Activated CD8-positive, alpha-beta memory T cell treated with anti-CD3 and anti-CD28 coated beads, Interleukin-2, amount 50 U/mL, for 48 hours (primary cell): ENCODE measurements around the gene ARSJ.
"Not testable (repeated sequence)": the region's sequence is repeated elsewhere in the genome, so short reads cannot be mapped to it uniquely, and the experiment has no call there.

Source experiments
- DNase-seq: peaks from one replicate; pipeline ENCODE4 v3.0.0-alpha.2; 2020

The ARSJ gene

DNA sequence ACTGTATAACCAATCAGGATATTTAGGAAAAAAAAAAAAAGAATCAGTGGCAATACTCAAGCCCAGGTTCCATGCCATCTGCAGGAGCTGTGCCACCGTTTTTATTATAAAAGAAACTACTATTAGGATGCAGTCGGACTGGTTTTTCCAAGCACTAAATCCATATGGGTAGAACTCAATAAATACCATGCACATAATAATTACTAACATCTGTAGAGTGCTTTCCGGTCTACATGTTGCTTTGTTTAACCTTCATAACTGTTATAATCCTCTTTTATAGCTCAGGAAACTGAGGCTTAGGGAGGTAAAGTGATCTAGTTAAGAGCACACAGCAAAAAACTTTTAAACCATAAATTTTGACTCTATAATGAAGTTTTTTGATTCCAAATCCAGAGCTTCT is 24.0 kb downstream of the ARSJ start:
- no peak for DNase-seq

GRCh38 chr4:113953888-113954287 is 25.6 kb downstream of the ARSJ start:
- DNase-seq = no peak

- DNase-seq = no peak
These were observed 26.9 kb downstream of the ARSJ start for GRCh38 chr4:113952452-113953029.

GRCh38 chr4:113951263-113951662 is 28.2 kb downstream of the ARSJ start:
- DNase-seq = no peak

GRCh38 chr4:113950207-113950606 is 29.2 kb downstream of the ARSJ start:
- DNase-seq = no peak

DNA sequence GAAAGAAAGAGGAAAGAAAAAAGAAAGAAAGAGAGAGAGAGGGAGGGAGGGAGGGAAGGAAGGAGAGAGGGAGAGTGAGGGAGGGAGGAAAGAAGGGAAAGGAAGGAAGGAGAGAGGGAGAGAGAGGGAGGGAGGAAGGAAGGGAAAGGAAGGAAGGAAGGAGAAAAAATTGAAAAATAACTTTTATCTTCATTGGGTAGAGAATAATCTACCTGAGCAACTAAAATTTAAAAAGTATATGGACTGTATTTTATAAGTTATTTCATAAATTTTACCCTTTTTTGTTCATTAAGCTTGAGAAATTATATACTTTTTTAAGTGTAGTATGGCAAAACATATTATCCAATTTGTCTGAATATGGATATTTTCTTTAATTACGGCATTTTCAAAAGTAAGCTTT is 32.0 kb downstream of the ARSJ start:
- DNase-seq = no peak

DNA sequence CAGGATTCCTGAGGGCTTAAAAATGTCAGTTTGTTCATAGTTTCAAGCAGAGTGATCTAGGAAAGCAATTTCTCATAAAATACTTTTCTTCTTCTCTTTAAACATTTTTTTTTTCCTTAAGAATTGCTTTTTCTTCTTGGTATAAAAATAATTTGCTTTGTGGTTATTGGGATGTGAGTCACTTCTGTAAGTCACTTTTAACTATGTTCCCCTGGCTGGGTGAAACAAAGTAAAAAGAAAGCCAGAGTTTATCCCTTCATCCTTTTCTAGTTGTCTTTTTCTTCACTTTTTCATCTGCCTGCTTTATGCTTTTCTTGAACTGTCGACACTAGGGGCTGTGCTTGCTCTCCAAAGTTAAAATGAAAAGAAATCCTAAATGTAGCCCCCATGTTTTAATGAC is 33.5 kb downstream of the ARSJ start:
- no peak for DNase-seq

DNA sequence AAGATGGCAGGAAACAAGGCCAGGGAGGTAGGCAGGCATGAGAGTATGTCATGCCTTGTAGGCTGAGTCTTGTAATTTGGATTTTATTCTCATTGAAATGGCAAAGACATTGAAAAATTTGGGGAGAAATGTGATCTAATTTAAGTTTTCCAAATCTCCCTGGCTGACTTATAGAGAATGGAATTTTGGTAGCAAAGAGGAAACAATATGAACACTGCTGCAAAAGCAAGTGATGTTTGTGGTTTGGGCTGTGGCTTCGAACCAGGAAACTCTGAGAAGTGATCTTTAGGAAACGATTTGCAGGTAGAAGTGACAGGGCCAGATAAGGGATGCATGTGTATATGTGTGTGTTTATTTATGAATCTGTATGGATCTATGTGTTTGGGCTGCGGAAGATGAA is 35.6 kb downstream of the ARSJ start:
- no peak for DNase-seq

DNA sequence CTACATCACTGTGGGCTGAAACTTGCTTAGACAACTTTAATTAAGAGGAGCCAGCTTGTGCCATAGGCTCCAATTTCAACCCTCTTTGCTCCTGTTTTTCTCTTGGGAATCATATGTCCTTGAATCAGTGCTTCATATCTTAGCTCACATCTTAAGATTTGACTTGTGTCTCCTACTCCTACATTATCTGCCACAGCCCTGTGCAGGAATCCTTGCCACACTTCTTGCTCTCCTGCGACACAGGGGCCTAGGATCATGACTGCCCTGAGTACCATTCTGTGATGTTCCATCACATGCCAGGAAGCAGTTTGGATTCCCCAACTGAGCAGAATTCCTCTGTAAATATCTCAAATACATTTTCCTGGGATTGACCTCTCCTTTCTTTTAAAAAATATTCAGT is 36.4 kb downstream of the ARSJ start:
- no peak for DNase-seq

DNA sequence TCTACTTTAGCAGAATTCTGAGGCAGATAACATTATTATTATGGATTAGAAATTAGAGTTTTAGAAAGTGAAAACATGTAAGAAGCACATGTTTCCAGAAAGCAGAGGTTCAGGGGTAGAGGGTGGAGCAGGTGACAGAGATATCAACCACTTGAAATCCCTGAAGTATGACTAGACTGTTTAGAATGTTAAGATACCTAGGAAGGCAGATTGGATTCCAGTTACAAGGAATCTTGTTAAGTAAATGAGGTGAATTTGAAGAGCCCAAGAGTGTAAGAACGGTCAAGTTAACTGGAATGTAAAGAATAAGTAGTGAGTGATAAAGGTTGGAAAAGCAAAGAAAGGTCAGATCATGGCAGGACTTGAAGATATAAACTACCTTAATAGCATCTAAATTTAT is 37.6 kb downstream of the ARSJ start:
- no peak for DNase-seq

DNA sequence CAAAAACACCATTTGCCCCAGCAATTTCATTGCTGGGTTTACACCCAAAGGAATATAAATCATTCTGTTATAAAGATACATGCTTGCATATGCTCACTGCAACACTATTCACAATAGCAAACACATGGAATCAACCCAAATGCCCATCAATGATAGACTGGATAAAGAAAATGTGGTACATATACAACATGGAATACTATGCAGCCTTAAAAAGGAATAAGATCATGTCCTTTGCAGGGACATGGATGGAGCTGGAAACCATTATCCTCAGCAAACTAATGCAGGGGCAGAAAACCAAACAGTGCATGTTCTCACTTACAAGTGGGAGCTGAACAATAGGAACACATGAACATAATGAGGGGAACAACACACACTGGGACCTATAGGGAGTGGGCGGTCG is 39.3 kb downstream of the ARSJ start:
- not testable (repeated sequence) for DNase-seq

DNA sequence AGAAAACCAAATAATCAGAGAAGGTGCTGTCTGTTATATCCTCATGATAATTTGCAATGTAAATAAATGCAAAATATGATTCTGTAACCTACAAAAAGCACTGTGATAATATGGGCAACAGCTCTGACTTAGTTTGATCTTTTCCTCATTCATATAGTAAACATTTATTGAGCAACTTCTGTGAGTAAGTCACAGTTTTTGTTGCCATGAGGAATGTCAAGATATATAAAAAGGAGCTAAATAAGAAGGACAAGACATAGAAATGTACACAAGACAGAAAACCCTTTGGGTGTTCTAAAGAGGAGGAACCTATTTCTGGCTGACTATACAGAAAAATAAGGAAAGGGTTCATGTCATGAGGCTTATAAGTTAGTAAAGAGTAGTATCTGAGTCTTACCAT is 44.3 kb downstream of the ARSJ start:
- DNase-seq = no peak

DNA sequence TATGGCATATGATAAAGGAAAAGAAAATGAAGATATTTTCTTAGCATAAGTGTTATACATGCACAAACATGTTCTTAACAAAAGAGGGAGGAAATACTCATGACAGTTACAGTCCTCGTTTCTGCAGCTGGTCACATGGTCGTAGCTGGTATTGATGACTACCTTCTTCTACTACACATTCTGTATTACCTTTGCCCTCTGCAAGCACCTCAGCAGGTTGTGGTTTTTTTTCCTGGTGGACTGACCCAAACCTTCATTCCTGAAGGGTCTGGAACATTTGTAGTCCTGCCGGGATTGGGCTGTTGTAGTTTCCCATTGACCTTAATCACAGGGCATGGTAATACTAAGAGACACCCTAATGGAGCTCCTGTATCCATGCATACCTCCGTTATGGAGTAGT is 54.7 kb downstream of the ARSJ start:
- not testable (repeated sequence) for DNase-seq

DNA sequence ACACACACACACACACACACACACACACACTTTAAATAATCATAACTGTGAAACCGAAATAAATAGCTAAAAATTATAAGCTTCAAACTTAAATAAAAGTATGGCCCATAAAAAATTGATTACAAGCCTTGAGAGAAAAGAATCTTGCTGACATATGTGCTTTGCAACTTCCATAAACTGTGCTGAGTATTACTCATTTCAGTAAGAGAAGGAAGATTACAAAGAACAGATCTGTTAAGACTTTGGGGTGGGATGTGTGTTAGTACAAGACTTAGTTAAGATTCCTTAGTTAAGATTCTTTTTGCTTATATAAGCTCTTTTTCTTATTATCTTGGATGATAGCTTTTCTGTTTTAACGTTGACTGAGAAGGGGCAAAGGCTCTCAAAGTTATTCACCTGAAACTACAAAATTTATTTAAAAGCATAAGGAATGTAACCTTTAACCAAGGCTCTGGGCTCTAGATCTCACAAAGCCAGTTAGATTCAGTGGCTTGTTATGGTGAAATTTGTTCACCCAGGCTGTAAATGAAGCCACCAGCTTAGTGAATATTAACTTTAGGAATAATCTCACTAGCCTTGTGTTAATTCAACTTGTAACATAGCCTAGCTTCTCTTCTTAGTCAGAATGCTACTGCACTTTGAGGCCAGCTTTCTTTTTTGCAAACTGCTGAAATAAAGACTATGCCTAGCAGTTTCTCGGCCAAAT is 58.2 kb downstream of the ARSJ start:
- no peak for DNase-seq

DNA sequence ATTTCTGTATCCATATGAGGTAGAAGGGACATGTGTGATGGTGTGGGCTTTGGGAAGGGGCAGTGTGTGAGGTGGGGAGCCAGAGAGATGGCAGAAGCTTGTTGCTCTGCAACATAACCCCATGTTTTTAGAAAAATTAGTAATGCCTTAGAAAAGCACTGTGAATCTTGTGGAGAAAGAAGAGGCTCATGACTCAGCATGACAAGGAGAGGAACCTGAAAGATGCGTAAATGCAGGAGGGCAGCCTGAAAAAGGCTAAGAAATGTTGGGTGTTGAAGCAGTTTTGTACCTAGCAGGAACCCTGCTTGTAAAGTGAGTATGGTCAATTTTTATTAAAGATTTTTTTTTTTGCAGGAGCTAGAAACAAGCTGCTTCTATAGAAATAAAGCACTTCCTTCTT is 59.8 kb downstream of the ARSJ start:
- no peak for DNase-seq

DNA sequence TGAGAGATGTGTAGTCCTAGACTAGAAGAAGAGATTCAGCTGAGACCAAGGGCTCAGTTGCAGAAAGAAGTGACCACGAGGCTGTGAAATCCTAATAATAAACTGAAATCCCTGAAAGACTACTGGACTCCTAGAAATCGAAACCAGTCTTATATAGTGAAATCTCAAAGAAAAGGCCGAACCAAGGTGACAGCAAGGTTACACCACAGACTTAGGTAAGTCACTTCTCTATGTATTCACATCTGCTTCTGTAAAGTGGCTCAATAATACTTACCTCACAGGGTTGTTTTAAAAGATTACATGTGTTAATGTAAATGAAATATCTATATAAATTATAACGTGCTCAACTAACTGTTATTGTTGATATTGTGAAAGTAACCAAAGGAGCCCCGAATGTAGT is 60.3 kb downstream of the ARSJ start:
- DNase-seq = no peak

DNA sequence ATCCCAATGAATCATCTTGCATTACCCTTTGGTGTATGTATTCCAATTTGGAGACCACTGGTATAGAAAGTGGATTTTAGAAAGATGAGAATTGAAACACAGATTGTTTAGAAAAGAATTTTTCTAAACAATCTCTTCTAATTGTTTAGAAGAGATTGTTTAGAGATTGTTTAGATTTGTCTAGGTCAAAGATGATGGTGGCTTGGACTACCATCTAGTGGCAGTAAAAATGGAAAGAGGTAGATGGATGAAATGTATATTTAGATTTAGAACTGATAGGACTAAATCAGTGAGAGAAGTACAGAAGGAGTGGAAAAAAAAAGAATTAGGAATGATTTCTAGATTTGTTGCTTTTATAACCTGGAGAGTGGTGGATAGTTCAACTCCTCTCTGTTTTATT is 70.6 kb downstream of the ARSJ start:
- no peak for DNase-seq

GRCh38 chr4:113907559-113907958 is 71.9 kb downstream of the ARSJ start:
- no peak for DNase-seq

DNA sequence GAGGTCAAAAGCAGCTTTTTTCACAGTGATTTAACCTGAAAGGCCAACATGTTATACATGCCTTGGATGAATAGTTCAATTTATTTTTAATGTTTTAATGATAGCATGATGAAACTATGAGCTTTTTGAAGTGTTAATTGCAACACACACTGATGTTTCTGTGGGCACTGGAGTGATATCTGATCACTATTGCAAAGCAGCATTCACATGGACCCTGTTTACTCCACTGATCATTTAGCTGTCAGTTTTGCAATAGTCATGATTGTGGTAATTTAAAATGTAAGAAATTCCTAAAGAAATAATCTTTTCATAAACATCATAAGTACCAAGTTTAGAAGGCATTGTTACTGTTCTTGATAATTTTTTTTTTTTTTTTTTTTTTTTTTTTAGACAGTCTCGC is 74.1 kb downstream of the ARSJ start:
- DNase-seq = no peak

DNA sequence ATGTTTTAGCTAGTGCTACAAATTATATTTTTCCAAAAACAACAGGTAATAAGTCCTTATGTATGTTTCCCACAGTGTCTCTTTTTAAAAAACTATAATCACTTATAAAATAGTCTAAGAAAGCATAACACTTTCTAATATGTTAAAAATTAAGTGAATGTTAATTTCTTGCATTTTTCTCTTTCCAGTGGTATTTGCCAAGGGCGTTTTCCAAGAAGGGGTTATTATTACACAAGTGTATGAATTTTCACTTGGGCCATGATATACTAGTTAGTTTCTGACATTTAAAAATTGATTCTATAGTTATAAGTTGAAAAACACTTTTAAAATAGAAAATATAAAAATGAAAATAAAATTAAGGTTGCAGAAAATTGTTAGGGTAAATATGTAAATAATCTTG is 74.6 kb downstream of the ARSJ start:
- DNase-seq = no peak

DNA sequence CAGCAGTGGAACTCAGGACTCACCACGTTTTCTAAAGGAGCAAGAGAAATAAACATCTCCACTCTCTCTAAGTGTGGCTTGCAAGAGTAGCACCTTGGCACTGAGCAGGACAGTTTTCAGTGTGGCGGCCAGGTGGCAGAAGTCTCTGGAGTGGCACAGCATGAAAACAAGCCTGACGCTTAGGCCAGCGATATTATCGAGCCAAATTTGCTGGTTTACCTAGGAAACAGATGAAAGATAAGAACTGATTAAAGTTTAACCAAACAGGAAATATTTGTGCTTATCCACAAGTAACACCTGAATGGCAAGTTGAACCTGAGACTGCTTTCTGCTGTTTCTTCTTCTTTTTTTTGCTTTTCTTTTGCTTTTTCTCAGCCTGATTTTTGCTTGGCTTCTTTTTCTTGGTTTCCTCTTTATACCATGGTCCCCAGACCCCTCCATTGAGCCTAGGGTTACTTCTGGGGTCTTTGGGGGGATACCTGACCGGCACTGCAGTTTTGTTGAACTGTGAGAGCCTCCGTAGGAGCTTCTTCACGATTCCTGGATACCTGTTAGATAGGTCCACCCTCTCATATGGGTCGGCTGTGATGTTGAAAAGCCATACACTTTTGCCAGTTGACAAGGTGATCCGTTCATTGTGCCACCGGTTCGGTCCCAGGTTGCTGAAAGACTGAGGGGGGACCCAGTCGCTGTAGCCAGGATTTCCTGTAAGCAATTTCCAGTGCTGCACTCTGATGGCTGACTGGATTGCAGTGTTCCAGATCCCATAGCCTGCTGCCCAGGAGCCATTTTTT is 77.3 kb downstream of the ARSJ start:
- DNase-seq = peak; percentile 62

- no peak for DNase-seq
These were observed 80.0 kb downstream of the ARSJ start for GRCh38 chr4:113899271-113900070.

DNA sequence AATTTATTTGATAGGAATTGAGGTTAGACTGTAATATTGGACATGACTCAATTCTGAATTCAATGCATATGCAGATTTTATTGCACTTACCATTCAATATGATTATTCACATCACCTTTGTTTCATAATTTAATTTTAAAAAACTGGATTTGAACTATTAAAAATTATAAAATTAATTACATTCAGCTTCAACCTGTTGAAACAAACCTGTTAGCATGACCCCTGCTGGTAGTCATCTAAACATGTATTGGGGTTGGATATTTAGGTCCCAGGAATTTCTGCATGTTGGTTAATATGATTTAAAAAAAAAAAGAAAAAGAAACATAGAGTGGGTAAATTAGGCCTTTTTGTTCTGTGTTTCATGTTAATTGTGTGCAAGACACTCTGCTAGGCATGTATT is 85.9 kb downstream of the ARSJ start:
- DNase-seq = no peak

GRCh38 chr4:113888006-113888405 is 91.4 kb downstream of the ARSJ start:
- DNase-seq = no peak
